Neural progenitor cell (in vitro differentiated cells): ENCODE measurements around the gene KDM4B. TPM values are rescaled to one million over a fixed set of nuclear protein-coding genes. Genes with fewer than 3 reads are reported as not detected.

Experiments
- DNase-seq: peaks from one replicate; pipeline ENCODE4 v3.0.0-alpha.2; 2016; ENCODE audit warnings: low spot score
- H2AFZ ChIP-seq: fragments of 200-600 bp; sonication (generic); replicated peaks from 2 replicates; pipeline ENCODE4 v1.6.1; 2016; ENCODE audit warnings: antibody characterized with exemption
- H3F3A ChIP-seq: fragments of 200-600 bp; sonication (generic); 2 replicates; pipeline ENCODE4 v1.6.1; 2016; ENCODE audit warnings: antibody characterized with exemption, low read depth
- H3K27ac ChIP-seq: fragments of 200-600 bp; sonication (generic); 2 replicates; pipeline ENCODE4 v1.5.1; 2016; ENCODE audit warnings: mild to moderate bottlenecking
- H3K27me3 ChIP-seq: fragments of 200-600 bp; sonication (generic); 2 replicates; pipeline ENCODE4 v1.6.1; 2016; ENCODE audit warnings: mild to moderate bottlenecking, moderate library complexity
- H3K36me3 ChIP-seq: fragments of 200-600 bp; sonication (generic); 2 replicates; pipeline ENCODE4 v1.5.1; 2016
- H3K4me1 ChIP-seq: fragments of 200-600 bp; sonication (generic); 2 replicates; pipeline ENCODE4 v1.6.1; 2016; ENCODE audit warnings: mixed run types
- H3K4me2 ChIP-seq: fragments of 200-600 bp; sonication (generic); 2 replicates; pipeline ENCODE4 v1.6.1; 2016
- H3K4me3 ChIP-seq: fragments of 200-600 bp; sonication (generic); 2 replicates; pipeline ENCODE4 v1.5.1; 2016
- H3K79me2 ChIP-seq: fragments of 200-600 bp; sonication (generic); 2 replicates; pipeline ENCODE4 v1.6.1; 2016; ENCODE audit warnings: low read depth
- H3K9ac ChIP-seq: fragments of 200-600 bp; sonication (generic); 2 replicates; pipeline ENCODE4 v1.6.1; 2016
- H3K9me3 ChIP-seq: fragments of 200-600 bp; sonication (generic); 2 replicates; pipeline ENCODE4 v1.5.1; 2016; ENCODE audit warnings: low read depth
- H4K20me1 ChIP-seq: fragments of 200-600 bp; sonication (generic); 2 replicates; pipeline ENCODE4 v1.6.1; 2016; ENCODE audit warnings: low read depth
- H3K27ac Mint-ChIP-seq: 3 replicates; pipeline ENCODE4 v1.8.0; 2021; ENCODE audit warnings: mixed read lengths
- H3K27me3 Mint-ChIP-seq: 2 replicates; pipeline ENCODE4 v1.8.0; 2022; ENCODE audit warnings: low read depth, mild to moderate bottlenecking, inconsistent platforms, moderate library complexity, mixed read lengths; ENCODE audit not compliant: insufficient read depth
- H3K36me3 Mint-ChIP-seq: 3 replicates; pipeline ENCODE4 v1.8.0; 2021; ENCODE audit warnings: mixed read lengths
- H3K4me1 Mint-ChIP-seq: 3 replicates; pipeline ENCODE4 v1.8.0; 2021; ENCODE audit warnings: mixed read lengths
- H3K4me3 Mint-ChIP-seq: 3 replicates; pipeline ENCODE4 v1.8.0; 2021; ENCODE audit warnings: mild to moderate bottlenecking, moderate library complexity, mixed read lengths
- H3K9me3 Mint-ChIP-seq: 3 replicates; pipeline ENCODE4 v1.8.0; 2020; ENCODE audit warnings: mixed read lengths
- EZH2 ChIP-seq: fragments of 200-600 bp; sonication (generic); IDR thresholded peaks from 2 replicates; pipeline ENCODE4 v1.6.1; 2017; ENCODE audit warnings: antibody characterized with exemption, mild to moderate bottlenecking, moderate library complexity
- EZH2phosphoT487 ChIP-seq: fragments of 200-600 bp; sonication (generic); IDR thresholded peaks from 2 replicates; pipeline ENCODE4 v1.6.1; 2017; ENCODE audit warnings: antibody characterized with exemption
- total RNA-seq: library from RNA; depleted of rRNA; stranded (reverse); fragments of >200 nt; gene quantifications from 2 replicates; pipeline ENCODE4 v1.2.3, GENCODE V29; 2015; ENCODE audit warnings: low replicate concordance
- TF ChIP-seq, protein P1 (sequence below): fragments of 200-600 bp; sonication (generic); IDR thresholded peaks from 2 replicates; pipeline ENCODE4 v1.5.1; 2017; ENCODE audit warnings: antibody characterized with exemption, mild to moderate bottlenecking

Gene KDM4B
- total RNA-seq, 1 donor from 2014 or later: 16.0 TPM

DNA sequence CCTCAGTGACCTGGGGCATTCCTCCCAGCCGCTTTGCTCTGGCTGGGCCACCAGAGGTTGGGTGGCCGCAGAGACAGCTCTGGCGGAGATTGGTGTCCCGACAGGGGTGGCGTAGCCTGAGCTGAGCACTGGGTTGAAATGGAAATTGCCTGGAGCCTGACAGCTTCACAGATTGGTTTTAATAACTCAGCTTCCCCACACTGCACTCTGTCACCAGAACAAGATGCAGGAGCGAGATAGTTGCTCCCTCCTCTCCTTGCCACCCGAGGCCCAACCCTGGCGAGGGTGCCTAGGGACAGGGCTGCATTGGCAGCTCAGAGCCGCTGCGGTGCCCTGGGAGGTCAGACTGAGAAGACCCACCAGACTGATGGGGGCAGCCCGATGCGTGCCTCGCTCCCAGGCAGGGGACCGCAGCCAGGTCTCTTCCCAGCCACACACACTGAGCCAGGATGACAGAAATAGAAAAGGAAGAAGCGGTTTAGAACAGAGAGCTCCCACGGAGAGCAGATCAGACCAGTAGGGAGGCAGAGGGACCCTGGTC lies 84.1 kb downstream of the KDM4B start:
- H3K27ac Mint-ChIP-seq: no peak overlapping the region
- H3K4me3 Mint-ChIP-seq: no peak overlapping the region
- peaks cover 2% of the 10 kb centered on the region for H3K27me3 Mint-ChIP-seq
- peaks cover 5% of the 10 kb centered on the region for H3K4me1 ChIP-seq
- H3K27ac ChIP-seq: no peak overlapping the region
- no peak for DNase-seq
- H3K36me3 ChIP-seq: no peaks in the 10 kb centered on the region
- no peak overlapping the region for H3K4me2 ChIP-seq
- no peaks in the 10 kb centered on the region for H3F3A ChIP-seq
- H3K27me3 ChIP-seq: no peaks in the 10 kb centered on the region
- no peak overlapping the region for H2AFZ ChIP-seq
- H3K79me2 ChIP-seq: no peaks in the 10 kb centered on the region
- peaks cover 24% of the 10 kb centered on the region for H4K20me1 ChIP-seq
- no peak overlapping the region for H3K9ac ChIP-seq
- TF ChIP-seq EZH2phosphoT487: no peak
- TF ChIP-seq, protein P1, sequence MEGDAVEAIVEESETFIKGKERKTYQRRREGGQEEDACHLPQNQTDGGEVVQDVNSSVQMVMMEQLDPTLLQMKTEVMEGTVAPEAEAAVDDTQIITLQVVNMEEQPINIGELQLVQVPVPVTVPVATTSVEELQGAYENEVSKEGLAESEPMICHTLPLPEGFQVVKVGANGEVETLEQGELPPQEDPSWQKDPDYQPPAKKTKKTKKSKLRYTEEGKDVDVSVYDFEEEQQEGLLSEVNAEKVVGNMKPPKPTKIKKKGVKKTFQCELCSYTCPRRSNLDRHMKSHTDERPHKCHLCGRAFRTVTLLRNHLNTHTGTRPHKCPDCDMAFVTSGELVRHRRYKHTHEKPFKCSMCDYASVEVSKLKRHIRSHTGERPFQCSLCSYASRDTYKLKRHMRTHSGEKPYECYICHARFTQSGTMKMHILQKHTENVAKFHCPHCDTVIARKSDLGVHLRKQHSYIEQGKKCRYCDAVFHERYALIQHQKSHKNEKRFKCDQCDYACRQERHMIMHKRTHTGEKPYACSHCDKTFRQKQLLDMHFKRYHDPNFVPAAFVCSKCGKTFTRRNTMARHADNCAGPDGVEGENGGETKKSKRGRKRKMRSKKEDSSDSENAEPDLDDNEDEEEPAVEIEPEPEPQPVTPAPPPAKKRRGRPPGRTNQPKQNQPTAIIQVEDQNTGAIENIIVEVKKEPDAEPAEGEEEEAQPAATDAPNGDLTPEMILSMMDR: no peak
- no peak for TF ChIP-seq EZH2
- peaks cover 12% of the 10 kb centered on the region for H3K36me3 Mint-ChIP-seq
- H3K9me3 ChIP-seq: no peaks in the 10 kb centered on the region
- H3K4me1 Mint-ChIP-seq: peaks cover 20% of the 10 kb centered on the region
- no peak overlapping the region for H3K4me3 ChIP-seq
- no peaks in the 10 kb centered on the region for H3K9me3 Mint-ChIP-seq

DNA sequence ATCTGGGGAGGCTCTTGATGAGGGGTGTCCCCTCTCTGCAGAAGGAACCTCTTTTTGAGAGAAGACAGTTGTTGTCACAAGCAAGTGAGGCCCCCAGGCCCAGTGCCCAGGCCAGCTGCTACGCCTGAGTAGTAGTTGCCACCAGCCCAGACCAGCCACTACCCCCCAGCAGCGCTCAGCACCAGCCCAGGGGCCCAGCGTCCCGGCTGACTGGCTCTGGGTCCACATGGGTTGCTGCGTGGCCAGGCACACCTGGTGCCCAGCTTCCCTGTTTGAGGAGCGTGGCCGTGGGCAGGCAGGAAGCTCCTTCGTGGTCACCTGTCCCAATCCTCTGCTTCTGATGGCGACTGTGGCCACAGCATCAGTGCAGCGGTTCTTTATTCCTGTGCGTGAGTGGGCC lies 84.7 kb downstream of the KDM4B start:
- no peak for DNase-seq
- Histone ChIP-seq H2AFZ (no peak overlapping the region), H4K20me1 (peaks cover 20% of the 10 kb centered on the region), H3K4me1 (peaks cover 7% of the 10 kb centered on the region), H3K27ac (no peak overlapping the region), H3K9me3 (no peaks in the 10 kb centered on the region), H3K36me3 (no peaks in the 10 kb centered on the region), H3K9ac (no peak overlapping the region), H3K27me3 (no peaks in the 10 kb centered on the region), H3K79me2 (no peaks in the 10 kb centered on the region), H3F3A (no peaks in the 10 kb centered on the region), H3K4me2 (no peak overlapping the region), H3K4me3 (no peak overlapping the region)
- peaks cover 17% of the 10 kb centered on the region for H3K4me1 Mint-ChIP-seq
- TF ChIP-seq EZH2phosphoT487: no peak
- no peak for TF ChIP-seq EZH2
- TF ChIP-seq, protein P1: no peak
- peaks cover 12% of the 10 kb centered on the region for H3K36me3 Mint-ChIP-seq
- peaks cover 2% of the 10 kb centered on the region for H3K27me3 Mint-ChIP-seq
- no peaks in the 10 kb centered on the region for H3K9me3 Mint-ChIP-seq
- H3K4me3 Mint-ChIP-seq: no peak overlapping the region
- no peak overlapping the region for H3K27ac Mint-ChIP-seq

DNA sequence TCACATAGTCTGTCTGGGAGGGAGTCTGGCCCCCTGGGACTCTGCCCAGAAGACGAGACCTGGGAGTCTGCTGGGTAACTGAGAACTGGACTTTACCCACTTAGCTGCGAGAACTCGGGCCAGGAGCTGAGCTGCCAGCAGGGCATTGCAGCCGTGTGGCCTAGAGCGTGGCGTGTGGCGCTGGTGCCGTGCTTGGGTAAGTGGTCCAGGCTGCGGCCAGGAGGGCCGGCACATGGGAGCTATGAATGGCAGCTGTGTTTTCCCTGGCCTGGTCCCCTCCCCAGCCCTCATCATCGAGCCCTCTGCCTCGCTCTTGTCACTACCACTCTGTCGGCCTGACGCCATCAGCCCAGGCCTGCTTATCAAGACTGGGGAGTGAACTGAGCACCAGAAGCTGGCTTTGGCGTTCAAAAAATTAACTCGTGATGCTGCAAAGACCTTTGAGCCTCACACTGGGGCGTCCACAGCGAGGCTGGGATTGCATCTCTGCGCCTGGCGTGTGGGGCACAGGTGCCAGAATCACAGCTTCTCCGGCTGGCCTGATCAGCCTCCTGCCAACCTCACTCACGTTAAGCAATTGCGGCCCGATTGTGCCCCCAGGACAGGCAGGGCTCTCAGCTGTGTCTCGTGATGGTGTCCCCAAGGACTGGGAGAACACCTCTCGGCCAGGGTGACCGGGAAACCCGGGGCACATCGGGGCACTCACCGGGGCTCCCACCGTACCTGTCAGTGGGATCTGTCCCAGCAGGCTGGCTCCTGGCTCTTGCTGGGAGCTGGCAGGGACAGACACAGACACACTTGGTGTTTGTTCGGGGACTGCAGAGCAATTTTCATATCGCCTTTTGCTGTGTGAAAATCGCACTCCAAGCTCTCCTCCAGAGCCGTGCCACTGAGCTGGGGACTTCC lies 85.9 kb downstream of the KDM4B start:
- H3K27ac Mint-ChIP-seq: no peak overlapping the region

DNA sequence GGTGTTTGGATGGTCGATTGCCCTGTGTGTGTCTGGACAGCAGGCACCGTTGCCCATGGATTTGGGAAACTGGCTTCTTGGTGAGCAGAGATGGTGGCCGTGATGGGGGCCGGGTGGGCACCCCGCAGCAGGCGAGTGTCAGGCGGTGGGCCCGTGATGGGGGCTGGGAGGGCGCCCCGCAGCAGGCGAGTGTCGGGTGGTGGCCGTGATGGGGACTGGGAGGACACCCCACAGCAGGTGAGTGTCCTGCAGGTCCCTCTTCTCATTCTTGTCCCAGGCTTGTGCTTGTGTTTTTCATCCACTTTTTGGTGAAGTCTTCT lies 86.5 kb downstream of the KDM4B start:
- H4K20me1 ChIP-seq: peaks cover 23% of the 10 kb centered on the region
- H3K27ac Mint-ChIP-seq: no peak overlapping the region
- TF ChIP-seq, protein P1: no peak
- TF ChIP-seq EZH2phosphoT487: no peak

More for the DNA sequence above, 85.9 kb downstream of the KDM4B start:
- no peaks in the 10 kb centered on the region for H3K9me3 Mint-ChIP-seq
- no peak overlapping the region for H3K27ac ChIP-seq
- H3K4me1 ChIP-seq: peaks cover 14% of the 10 kb centered on the region
- no peaks in the 10 kb centered on the region for H3K79me2 ChIP-seq
- H4K20me1 ChIP-seq: peaks cover 20% of the 10 kb centered on the region
- no peak overlapping the region for H2AFZ ChIP-seq
- H3K4me2 ChIP-seq: no peak overlapping the region
- H3K36me3 Mint-ChIP-seq: peaks cover 12% of the 10 kb centered on the region
- peaks cover 22% of the 10 kb centered on the region for H3K4me1 Mint-ChIP-seq
- no peak for TF ChIP-seq EZH2
- no peaks in the 10 kb centered on the region for H3K36me3 ChIP-seq
- H3K4me3 Mint-ChIP-seq: no peak overlapping the region
- H3K9me3 ChIP-seq: no peaks in the 10 kb centered on the region
- no peaks in the 10 kb centered on the region for H3K27me3 ChIP-seq
- H3K27me3 Mint-ChIP-seq: peaks cover 2% of the 10 kb centered on the region
- H3K4me3 ChIP-seq: no peak overlapping the region
- H3F3A ChIP-seq: peaks cover 4% of the 10 kb centered on the region
- H3K9ac ChIP-seq: no peak overlapping the region
- no peak for DNase-seq

More for the DNA sequence above, 86.5 kb downstream of the KDM4B start:
- H3K27me3 ChIP-seq: no peaks in the 10 kb centered on the region
- H3K9me3 Mint-ChIP-seq: no peaks in the 10 kb centered on the region
- no peak overlapping the region for H3K27ac ChIP-seq
- H3K9ac ChIP-seq: no peak overlapping the region
- H3K36me3 Mint-ChIP-seq: peaks cover 9% of the 10 kb centered on the region
- peaks cover 19% of the 10 kb centered on the region for H3K4me1 ChIP-seq
- no peak overlapping the region for H3K4me2 ChIP-seq
- no peak for DNase-seq
- H3K9me3 ChIP-seq: no peaks in the 10 kb centered on the region
- no peaks in the 10 kb centered on the region for H3K79me2 ChIP-seq
- peaks cover 20% of the 10 kb centered on the region for H3K4me1 Mint-ChIP-seq
- no peak overlapping the region for H3K4me3 ChIP-seq
- H3K36me3 ChIP-seq: no peaks in the 10 kb centered on the region
- no peak overlapping the region for H2AFZ ChIP-seq
- H3K27me3 Mint-ChIP-seq: peaks cover 2% of the 10 kb centered on the region
- no peak overlapping the region for H3K4me3 Mint-ChIP-seq
- peaks cover 5% of the 10 kb centered on the region for H3F3A ChIP-seq
